ENCODE measurements around the gene EPS8L2. TPM values are rescaled to one million over a fixed set of nuclear protein-coding genes. Genes with fewer than 3 reads are reported as not detected.
A peak's percentile ranks its signal among the peaks of the same experiment; 100 is the strongest.

Gene EPS8L2
- total RNA-seq, 1 donor from 2014 or later: 2.6 TPM

DNA sequence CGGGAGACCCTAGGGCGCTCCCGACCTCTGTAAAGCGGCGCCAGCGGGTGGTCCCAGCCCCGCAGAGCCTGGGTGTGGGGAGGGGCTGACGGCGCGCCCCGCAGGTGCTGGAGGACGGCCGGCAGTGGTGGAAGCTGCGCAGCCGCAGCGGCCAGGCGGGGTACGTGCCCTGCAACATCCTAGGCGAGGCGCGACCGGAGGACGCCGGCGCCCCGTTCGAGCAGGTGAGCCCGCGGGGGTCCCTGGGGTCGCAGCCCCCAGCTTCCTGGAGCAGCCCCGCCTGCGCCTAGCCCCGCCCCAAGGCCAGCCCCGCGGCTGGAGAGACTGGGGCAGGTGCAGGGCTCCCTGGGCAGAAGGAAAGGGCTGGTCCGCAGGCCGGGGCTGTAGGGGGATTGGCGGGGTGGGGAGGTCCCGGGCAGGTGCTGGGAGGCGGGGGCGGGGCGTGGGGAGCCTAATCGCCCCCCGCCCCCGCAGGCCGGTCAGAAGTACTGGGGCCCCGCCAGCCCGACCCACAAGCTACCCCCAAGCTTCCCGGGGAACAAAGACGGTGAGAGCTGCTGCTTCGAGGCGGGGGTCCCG, 19.7 kb downstream of the EPS8L2 start:
- H3K27ac Mint-ChIP-seq (ENCODE audit: unreplicated experiment): no peak overlapping the region
- H3K4me1 Mint-ChIP-seq: peaks cover 8% of the 10 kb centered on the region
- DNase-seq (ENCODE audit: low read depth, low spot score): no peak
- H3K27me3 Mint-ChIP-seq (ENCODE audit: low read depth): peaks cover 60% of the 10 kb centered on the region
- TF ChIP-seq, protein P1, sequence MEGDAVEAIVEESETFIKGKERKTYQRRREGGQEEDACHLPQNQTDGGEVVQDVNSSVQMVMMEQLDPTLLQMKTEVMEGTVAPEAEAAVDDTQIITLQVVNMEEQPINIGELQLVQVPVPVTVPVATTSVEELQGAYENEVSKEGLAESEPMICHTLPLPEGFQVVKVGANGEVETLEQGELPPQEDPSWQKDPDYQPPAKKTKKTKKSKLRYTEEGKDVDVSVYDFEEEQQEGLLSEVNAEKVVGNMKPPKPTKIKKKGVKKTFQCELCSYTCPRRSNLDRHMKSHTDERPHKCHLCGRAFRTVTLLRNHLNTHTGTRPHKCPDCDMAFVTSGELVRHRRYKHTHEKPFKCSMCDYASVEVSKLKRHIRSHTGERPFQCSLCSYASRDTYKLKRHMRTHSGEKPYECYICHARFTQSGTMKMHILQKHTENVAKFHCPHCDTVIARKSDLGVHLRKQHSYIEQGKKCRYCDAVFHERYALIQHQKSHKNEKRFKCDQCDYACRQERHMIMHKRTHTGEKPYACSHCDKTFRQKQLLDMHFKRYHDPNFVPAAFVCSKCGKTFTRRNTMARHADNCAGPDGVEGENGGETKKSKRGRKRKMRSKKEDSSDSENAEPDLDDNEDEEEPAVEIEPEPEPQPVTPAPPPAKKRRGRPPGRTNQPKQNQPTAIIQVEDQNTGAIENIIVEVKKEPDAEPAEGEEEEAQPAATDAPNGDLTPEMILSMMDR (conservative IDR thresholded peaks at IDR 0.05): no peak
- no peaks in the 10 kb centered on the region for H3K9me3 Mint-ChIP-seq
- no peaks in the 10 kb centered on the region for H3K36me3 Mint-ChIP-seq (ENCODE audit: low read depth)
- no peak overlapping the region for H3K4me3 Mint-ChIP-seq

DNA sequence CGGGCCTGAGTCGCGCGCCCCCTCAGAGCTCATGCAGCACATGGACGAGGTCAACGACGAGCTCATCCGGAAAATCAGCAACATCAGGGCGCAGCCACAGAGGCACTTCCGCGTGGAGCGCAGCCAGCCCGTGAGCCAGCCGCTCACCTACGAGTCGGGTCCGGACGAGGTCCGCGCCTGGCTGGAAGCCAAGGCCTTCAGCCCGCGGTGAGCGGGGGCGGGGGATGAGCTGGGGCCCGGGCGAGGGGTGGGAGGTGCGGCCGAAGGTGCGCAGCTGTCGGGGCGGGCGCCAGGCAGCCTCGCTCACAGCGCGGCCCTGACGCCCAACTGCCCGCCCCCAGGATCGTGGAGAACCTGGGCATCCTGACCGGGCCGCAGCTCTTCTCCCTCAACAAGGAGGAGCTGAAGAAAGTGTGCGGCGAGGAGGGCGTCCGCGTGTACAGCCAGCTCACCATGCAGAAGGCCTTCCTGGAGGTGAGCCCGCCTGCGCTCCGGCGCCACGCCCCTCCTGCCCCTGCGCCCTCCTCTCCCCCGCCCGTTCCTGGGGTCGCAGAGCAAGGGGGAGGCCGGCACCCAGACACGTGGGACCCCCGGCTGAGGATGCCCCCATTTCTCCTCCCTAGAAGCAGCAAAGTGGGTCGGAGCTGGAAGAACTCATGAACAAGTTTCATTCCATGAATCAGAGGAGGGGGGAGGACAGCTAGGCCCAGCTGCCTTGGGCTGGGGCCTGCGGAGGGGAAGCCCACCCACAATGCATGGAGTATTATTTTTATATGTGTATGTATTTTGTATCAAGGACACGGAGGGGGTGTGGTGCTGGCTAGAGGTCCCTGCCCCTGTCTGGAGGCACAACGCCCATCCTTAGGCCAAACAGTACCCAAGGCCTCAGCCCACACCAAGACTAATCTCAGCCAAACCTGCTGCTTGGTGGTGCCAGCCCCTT, 20.5 kb downstream of the EPS8L2 start:
- Mint-ChIP-seq H3K27me3 (ENCODE audit: low read depth) (peaks cover 57% of the 10 kb centered on the region), H3K9me3 (no peaks in the 10 kb centered on the region), H3K27ac (ENCODE audit: unreplicated experiment) (no peak overlapping the region), H3K4me3 (no peak overlapping the region), H3K36me3 (ENCODE audit: low read depth) (no peaks in the 10 kb centered on the region), H3K4me1 (peaks cover 8% of the 10 kb centered on the region)
- TF ChIP-seq, protein P1 (conservative IDR thresholded peaks at IDR 0.05): no peak
- DNase-seq (ENCODE audit: low read depth, low spot score): no peak

DNA sequence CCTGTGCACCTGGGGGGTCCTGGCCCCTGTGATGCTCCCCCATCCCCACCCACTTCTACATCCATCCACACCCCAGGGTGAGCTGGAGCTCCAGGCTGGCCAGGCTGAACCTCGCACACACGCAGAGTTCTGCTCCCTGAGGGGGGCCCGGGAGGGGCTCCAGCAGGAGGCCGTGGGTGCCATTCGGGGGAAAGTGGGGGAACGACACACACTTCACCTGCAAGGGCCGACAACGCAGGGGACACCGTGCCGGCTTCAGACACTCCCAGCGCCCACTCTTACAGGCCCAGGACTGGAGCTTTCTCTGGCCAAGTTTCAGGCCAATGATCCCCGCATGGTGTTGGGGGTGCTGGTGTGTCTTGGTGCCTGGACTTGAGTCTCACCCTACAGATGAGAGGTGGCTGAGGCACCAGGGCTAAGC, 21.3 kb downstream of the EPS8L2 start:
- Mint-ChIP-seq H3K27me3 (ENCODE audit: low read depth) (peaks cover 54% of the 10 kb centered on the region), H3K9me3 (no peaks in the 10 kb centered on the region), H3K27ac (ENCODE audit: unreplicated experiment) (no peak overlapping the region), H3K36me3 (ENCODE audit: low read depth) (no peaks in the 10 kb centered on the region), H3K4me3 (no peak overlapping the region), H3K4me1 (peaks cover 8% of the 10 kb centered on the region)
- no peak for DNase-seq (ENCODE audit: low read depth, low spot score)
- TF ChIP-seq, protein P1 (conservative IDR thresholded peaks at IDR 0.05): no peak

GRCh38 chr11:727859-728748, 22.1 kb downstream of the EPS8L2 start:
- Mint-ChIP-seq H3K27ac (ENCODE audit: unreplicated experiment) (no peak overlapping the region), H3K4me1 (peaks cover 8% of the 10 kb centered on the region), H3K4me3 (no peak overlapping the region), H3K36me3 (ENCODE audit: low read depth) (no peaks in the 10 kb centered on the region), H3K9me3 (no peaks in the 10 kb centered on the region), H3K27me3 (ENCODE audit: low read depth) (peaks cover 51% of the 10 kb centered on the region)
- TF ChIP-seq, protein P1 (conservative IDR thresholded peaks at IDR 0.05): peak; percentile 95
- DNase-seq (ENCODE audit: low read depth, low spot score): peak; percentile 79

DNA sequence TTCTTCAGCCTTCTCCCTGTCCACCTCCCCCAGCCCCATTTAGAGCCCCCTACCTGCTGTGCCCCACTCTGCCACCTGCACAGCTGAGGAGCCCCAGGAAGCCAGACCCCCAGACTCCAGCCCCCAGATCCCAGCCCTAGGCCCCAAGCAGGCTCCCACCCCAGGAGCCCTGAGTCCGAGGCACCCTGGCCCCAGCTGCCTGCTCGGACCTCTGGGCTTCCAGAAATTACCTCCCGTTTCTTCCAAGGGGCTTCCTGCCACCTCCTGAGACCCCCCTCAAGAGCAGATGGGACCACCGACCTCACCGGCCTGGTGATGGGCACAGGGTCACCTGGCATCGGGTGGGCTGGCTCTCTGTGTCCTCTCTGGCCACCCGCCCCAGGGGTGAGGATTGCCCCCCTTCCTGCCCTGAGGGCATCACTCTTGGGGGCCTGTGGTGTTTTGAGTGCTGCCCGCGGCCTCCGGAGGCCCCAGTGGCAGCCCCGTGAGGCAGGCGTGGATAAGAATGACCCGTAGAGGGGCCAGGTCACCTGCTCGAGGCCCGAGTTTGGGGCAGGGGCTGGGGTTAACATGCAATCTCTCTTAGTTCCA, 23.0 kb downstream of the EPS8L2 start:
- Mint-ChIP-seq H3K4me3 (no peak overlapping the region), H3K36me3 (ENCODE audit: low read depth) (no peaks in the 10 kb centered on the region), H3K27me3 (ENCODE audit: low read depth) (peaks cover 44% of the 10 kb centered on the region), H3K27ac (ENCODE audit: unreplicated experiment) (no peak overlapping the region), H3K9me3 (no peaks in the 10 kb centered on the region), H3K4me1 (peaks cover 8% of the 10 kb centered on the region)
- DNase-seq (ENCODE audit: low read depth, low spot score): no peak
- TF ChIP-seq, protein P1 (conservative IDR thresholded peaks at IDR 0.05): no peak
